ENCODE results near the gene PRKCH. TPM values are rescaled to one million over a fixed set of nuclear protein-coding genes. Genes with fewer than 3 reads are reported as not detected.

The PRKCH gene
- total and polyA plus RNA-seq, 7 donors = 4.2 to 19.9 (median 10.0) TPM

GRCh38 chr14:61516118-61516743 lies 194.9 kb downstream of the PRKCH start:
- TF ChIP-seq POLR2AphosphoS5 (IDR thresholded peaks at IDR 0.05) (peak in 1 of 4 donors; percentile 10), CTCF (IDR thresholded peaks at IDR 0.05) (no peak)
- no peak overlapping the region for H3K4me3 ChIP-seq
- intact Hi-C loops (cut with DNase I) = no loop called here
- H3K9me3 ChIP-seq = no peaks in the 10 kb centered on the region
- H3K27ac ChIP-seq = peak overlapping the region in 2 of 4 donors; percentile 34 to 35
- H3K27me3 ChIP-seq = no peaks in the 10 kb centered on the region
- no peaks in the 10 kb centered on the region for H3K36me3 ChIP-seq
- H3K4me1 ChIP-seq = no peaks in the 10 kb centered on the region
- DNase-seq = no peak
- 48 to 66% methylated on average over 2 of the region's 2 CpGs for WGBS, 2 donors

GRCh38 chr14:61516964-61517653 lies 195.7 kb downstream of the PRKCH start:
- no peaks in the 10 kb centered on the region for H3K4me1 ChIP-seq
- H3K4me3 ChIP-seq = no peak overlapping the region
- no peak for DNase-seq
- intact Hi-C loops (cut with DNase I) = no loop called here
- TF ChIP-seq CTCF (IDR thresholded peaks at IDR 0.05) = no peak
- TF ChIP-seq EP300 (IDR thresholded peaks at IDR 0.05) = no peak
- no peak for TF ChIP-seq POLR2A (IDR thresholded peaks at IDR 0.05)
- H3K36me3 ChIP-seq = no peaks in the 10 kb centered on the region
- peak overlapping the region in 2 of 4 donors; percentile 31 to 35 for H3K27ac ChIP-seq
- H3K9me3 ChIP-seq = no peaks in the 10 kb centered on the region
- WGBS, 2 donors = 85 to 86% methylated on average over 9 of the region's 9 CpGs
- H3K27me3 ChIP-seq = no peaks in the 10 kb centered on the region

DNA sequence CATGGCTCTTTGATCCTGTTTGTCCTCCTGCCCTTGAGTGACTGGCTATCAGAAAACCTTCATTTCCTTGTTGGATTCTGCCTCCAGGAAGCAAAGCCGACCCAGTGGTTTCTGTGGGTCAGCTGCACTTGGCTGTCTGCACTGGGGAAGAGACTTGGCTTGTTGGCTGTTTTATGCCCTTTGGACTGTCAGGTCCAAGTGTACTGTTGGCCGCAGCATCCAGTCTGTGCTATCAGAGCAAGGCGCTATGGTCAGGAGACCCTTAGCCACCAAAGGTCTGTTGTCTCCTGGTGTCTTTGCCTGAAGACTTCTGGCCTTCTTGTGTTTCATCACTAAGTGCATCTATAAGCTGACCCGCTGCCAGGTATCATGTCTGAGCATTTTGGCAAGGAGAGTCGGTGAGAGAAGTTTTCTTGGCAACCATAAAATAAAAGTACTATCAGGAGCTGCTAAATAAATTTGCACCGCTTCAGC lies 196.6 kb downstream of the PRKCH start:
- no peak for DNase-seq
- WGBS, 2 donors = 62 to 74% methylated on average over 6 of the region's 6 CpGs
- intact Hi-C loops (cut with DNase I) = no loop called here

DNA sequence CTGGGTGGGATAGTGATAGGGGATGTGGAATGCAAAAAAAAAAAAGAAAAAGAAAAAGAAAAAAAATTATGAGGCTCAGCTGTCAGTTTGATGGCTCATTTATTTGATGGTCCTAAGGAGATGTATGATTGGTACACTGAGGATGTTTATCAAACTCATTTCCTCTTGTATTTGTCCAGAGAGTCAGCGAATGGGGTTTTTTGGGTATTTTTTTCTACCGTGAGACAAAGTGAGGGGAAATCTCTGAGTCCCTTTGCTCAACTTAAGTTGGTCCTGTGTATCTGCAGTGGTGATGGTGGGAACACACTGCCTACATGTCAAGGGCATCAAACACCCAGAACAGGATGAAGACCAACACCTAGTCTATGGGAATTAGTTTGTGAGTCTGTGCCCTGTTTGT lies 197.0 kb downstream of the PRKCH start:
- H3K9me3 ChIP-seq = no peaks in the 10 kb centered on the region
- no peaks in the 10 kb centered on the region for H3K36me3 ChIP-seq
- DNase-seq = no peak
- H3K27ac ChIP-seq = no peak overlapping the region
- no peak for TF ChIP-seq POLR2AphosphoS5 (IDR thresholded peaks at IDR 0.05)
- TF ChIP-seq EP300 (IDR thresholded peaks at IDR 0.05) = no peak
- no peak for TF ChIP-seq CTCF (IDR thresholded peaks at IDR 0.05)
- TF ChIP-seq POLR2A (IDR thresholded peaks at IDR 0.05) = no peak
- 65 to 85% methylated on average over 2 of the region's 2 CpGs for WGBS, 2 donors
- intact Hi-C loops (cut with DNase I) = no loop called here
- no peaks in the 10 kb centered on the region for H3K4me1 ChIP-seq
- H3K27me3 ChIP-seq = no peaks in the 10 kb centered on the region
- H3K4me3 ChIP-seq = no peak overlapping the region

More for the DNA sequence above, 196.6 kb downstream of the PRKCH start:
- Histone ChIP-seq H3K36me3 (no peaks in the 10 kb centered on the region), H3K4me3 (no peak overlapping the region), H3K27ac (no peak overlapping the region), H3K9me3 (no peaks in the 10 kb centered on the region), H3K4me1 (no peaks in the 10 kb centered on the region), H3K27me3 (no peaks in the 10 kb centered on the region)
- TF ChIP-seq POLR2A (IDR thresholded peaks at IDR 0.05) (no peak), CTCF (IDR thresholded peaks at IDR 0.05) (no peak), POLR2AphosphoS5 (IDR thresholded peaks at IDR 0.05) (no peak), EP300 (IDR thresholded peaks at IDR 0.05) (no peak)

Data from sigmoid colon (tissue), 7 donors.